ENCODE results near the gene TBC1D24. TPM values are rescaled to one million over a fixed set of nuclear protein-coding genes. Genes with fewer than 3 reads are reported as not detected.
"Not testable (repeated sequence)": the region's sequence is repeated elsewhere in the genome, so short reads cannot be mapped to it uniquely, and the experiment has no call there.

The TBC1D24 gene
- total RNA-seq, 1 donor from 2014 or later: 11.1 TPM

DNA sequence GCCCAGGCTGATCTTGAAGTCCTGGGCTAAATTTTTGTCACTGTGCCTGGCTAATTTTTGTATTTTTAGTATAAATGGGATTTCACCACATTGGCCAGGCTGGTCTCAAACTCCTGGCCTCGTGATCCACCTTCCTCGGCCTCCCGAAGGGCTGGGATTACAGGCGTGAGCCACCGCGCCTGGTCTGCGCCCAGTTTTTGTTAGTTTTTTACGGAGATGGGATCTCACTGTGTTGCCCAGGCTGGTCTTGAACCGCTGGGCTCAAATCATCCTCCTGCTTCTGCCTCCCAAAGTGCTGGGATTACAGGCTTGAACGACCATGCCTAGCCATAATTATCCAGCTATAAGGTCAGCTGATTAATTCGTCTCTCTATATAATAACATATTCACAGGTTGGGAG lies 59.0 kb downstream of the TBC1D24 start:
- peaks cover 7% of the 10 kb centered on the region for H3K36me3 ChIP-seq
- no peak for DNase-seq
- H3K4me3 ChIP-seq: no peak overlapping the region
- TF ChIP-seq, protein P1, sequence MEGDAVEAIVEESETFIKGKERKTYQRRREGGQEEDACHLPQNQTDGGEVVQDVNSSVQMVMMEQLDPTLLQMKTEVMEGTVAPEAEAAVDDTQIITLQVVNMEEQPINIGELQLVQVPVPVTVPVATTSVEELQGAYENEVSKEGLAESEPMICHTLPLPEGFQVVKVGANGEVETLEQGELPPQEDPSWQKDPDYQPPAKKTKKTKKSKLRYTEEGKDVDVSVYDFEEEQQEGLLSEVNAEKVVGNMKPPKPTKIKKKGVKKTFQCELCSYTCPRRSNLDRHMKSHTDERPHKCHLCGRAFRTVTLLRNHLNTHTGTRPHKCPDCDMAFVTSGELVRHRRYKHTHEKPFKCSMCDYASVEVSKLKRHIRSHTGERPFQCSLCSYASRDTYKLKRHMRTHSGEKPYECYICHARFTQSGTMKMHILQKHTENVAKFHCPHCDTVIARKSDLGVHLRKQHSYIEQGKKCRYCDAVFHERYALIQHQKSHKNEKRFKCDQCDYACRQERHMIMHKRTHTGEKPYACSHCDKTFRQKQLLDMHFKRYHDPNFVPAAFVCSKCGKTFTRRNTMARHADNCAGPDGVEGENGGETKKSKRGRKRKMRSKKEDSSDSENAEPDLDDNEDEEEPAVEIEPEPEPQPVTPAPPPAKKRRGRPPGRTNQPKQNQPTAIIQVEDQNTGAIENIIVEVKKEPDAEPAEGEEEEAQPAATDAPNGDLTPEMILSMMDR (IDR thresholded peaks at IDR 0.05; ENCODE audit: borderline replicate concordance): no peak
- H3K27me3 ChIP-seq (ENCODE audit: low read depth): no peaks in the 10 kb centered on the region
- H3K4me1 ChIP-seq: peaks cover 38% of the 10 kb centered on the region
- H3K9me3 ChIP-seq (replicated peaks): no peaks in the 10 kb centered on the region
- intact Hi-C loops (cut with micrococcal nuclease): no loop called here
- H3K27ac ChIP-seq (replicated peaks): peak overlapping the region; percentile 88

DNA sequence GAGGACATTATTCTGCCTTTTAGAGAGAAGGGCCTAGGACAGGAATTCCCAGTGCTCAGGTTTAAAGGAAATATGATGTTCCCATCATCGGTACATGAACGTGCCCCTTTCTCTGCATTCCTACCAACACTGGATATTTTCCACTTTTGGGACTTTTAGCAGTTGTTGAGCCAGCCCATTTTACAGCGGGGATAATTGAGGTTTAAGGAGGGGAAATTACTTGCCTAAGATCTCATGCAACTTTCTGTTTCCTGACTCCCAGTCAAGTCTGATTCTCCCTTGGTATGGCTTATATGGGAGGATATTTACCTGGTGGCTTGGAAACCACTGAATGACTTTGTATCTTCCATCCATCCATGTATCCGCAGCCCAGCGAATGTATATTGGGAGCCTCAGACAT lies 59.4 kb downstream of the TBC1D24 start:
- H3K27ac ChIP-seq (replicated peaks); H3K27me3 ChIP-seq (ENCODE audit: low read depth); H3K9me3 ChIP-seq (replicated peaks); intact Hi-C loops (cut with micrococcal nuclease); H3K36me3 ChIP-seq; H3K4me3 ChIP-seq; DNase-seq: not testable (repeated sequence)
- H3K4me1 ChIP-seq: peaks cover 43% of the 10 kb centered on the region

DNA sequence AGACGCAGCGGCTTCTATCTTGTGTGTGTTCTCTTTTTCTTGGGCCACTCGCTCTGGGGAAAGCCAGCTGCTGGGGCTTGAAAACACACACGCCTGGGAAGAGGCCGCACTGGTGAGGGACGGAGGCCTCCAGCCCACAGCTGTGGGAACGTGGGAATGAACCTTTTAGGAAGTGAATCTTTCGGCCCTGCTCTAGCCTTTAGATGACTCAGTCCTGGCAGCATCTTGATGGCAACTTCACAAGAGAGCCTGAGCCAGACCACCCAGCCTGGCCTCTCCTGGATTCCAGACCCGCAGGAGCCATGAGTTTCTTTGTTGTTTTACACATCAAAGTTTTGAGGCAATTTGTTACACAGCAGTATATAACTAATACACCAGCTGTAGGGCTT lies 60.7 kb downstream of the TBC1D24 start:
- Histone ChIP-seq H3K27ac (replicated peaks) (peak overlapping the region; percentile 92), H3K4me1 (peaks cover 55% of the 10 kb centered on the region), H3K9me3 (replicated peaks) (no peaks in the 10 kb centered on the region), H3K36me3 (no peaks in the 10 kb centered on the region), H3K27me3 (ENCODE audit: low read depth) (no peaks in the 10 kb centered on the region), H3K4me3 (no peak overlapping the region)
- TF ChIP-seq, protein P1 (IDR thresholded peaks at IDR 0.05; ENCODE audit: borderline replicate concordance): no peak
- intact Hi-C loops (cut with micrococcal nuclease): no loop called here
- DNase-seq: no peak

DNA sequence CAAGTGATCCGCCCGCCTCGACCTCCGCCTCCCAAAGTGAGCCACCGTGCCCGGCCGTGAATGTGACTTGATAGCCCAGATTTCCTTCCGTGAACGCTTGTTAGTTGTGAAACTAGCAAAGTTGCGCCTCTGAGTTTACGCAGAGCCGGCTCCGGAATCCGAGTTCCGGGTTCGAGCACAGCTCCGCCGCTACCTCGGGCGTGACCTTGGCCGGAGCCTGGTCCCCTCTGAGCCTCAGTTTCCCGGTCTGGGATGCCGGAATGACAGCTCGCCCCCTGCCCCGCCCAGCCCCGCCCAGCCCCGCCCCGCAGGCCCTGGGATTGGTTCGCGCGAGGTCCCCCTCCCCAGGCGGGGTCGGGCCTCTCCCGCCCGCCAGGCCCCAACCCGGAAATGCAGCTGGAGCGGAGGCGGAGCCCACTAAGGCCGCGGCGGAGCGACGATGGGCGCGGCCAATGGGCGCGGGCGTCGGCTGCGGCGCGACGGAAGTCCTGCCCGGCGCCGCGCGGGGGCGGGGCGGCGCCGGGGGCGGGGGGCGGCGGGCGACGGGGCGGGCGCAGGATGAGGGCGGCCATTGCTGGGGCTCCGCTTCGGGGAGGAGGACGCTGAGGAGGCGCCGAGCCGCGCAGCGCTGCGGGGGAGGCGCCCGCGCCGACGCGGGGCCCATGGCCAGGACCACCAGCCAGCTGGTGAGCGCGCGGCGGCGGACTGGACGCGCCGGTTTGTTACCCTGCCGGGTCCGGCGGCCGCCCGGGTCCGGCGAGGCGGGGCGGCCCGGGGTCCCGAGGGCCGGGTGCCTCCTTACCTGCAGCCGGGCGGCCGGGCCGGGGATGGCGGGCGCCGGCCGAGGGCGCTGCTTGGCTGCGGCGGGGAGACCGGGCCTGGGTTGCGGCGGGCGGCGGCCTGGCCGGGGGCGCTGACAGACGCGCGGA lies 62.8 kb downstream of the TBC1D24 start, which contains the start of gene PDPK1:
Gene PDPK1, plus strand, starts transcription at position 571 of the 929 bp plus-strand sequence. Its CDS starts 92 bp downstream, at position 663.
- intact Hi-C loops (cut with micrococcal nuclease): no loop called here
- Histone ChIP-seq H3K27ac (replicated peaks) (peak within 1 kb of the TSS; percentile 92), H3K9me3 (replicated peaks) (no peaks in the 10 kb centered on the region), H3K4me1 (peaks cover 55% of the 10 kb centered on the region), H3K4me3 (peak within 1 kb of the TSS; percentile 74), H3K36me3 (no peaks in the 10 kb centered on the region), H3K27me3 (ENCODE audit: low read depth) (no peaks in the 10 kb centered on the region)
- TF ChIP-seq, protein P1 (IDR thresholded peaks at IDR 0.05; ENCODE audit: borderline replicate concordance): no peak
- peak; percentile 95 for DNase-seq

DNA sequence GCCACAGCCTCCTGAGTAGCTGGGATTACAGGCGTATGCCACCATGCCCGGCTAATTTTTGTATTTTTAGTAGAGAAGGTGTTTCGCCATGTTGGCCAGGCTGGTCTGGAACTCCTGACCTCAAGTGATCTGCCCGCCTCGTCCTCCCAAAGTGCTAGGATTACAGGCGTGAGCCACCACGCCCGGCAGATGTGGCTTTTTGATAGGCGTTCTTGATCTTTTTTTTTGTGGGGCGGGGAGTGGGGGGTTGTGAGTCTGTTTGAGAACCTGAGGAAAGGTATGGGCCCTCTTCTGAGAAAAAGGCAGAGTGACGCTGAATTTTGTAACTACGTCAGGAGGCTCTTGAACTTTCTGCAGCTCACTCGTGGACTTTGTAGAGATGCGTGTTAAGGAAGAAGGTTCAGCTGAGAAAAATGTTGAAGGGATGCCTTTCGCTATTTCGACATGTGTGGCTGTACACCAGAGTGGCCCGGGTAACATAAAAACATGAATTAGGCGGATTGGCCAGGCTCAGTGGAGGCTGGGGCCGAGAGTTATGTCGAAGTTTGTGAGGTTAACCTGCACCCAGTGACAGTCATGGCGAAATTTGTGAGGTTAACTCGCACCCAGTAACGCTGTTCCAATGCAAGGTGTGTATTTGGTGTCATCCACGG lies 64.4 kb downstream of the TBC1D24 start:
- H3K27me3 ChIP-seq (ENCODE audit: low read depth); H3K27ac ChIP-seq (replicated peaks); intact Hi-C loops (cut with micrococcal nuclease); H3K9me3 ChIP-seq (replicated peaks); H3K36me3 ChIP-seq; DNase-seq: not testable (repeated sequence)
- H3K4me1 ChIP-seq: peaks cover 58% of the 10 kb centered on the region
- H3K4me3 ChIP-seq: peak overlapping the region; percentile 74

DNA sequence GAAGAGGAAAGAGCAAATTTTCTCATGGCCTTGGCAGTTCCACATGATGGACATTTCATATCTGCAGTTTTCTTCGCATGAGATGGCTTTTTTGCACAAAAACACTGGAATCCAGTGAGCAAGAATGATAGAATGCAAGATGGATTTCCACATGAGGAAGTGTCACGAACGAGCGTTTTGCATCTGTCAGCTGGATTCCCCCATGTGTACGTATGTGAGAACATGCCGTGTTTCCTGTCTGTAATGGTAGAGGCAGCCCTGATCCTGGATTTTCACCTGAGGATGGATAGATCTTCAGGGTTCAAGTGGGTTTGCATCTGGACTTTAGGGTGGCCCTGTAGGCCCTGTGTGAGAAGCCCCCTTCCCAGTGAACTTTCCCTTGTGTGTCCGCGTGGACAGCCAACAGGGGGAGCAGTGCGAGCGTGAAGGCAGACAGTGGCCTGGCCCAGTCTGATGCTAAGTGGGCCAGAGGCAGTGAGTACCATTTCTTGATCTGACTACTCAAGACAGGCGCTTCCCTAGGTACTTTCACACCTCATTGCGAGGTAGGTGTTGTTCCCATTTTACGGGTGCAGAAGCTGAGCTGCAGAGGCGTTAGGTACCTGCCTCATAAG lies 65.0 kb downstream of the TBC1D24 start:
- H3K27ac ChIP-seq (replicated peaks); H3K36me3 ChIP-seq; intact Hi-C loops (cut with micrococcal nuclease); DNase-seq; H3K27me3 ChIP-seq (ENCODE audit: low read depth); H3K9me3 ChIP-seq (replicated peaks): not testable (repeated sequence)
- Histone ChIP-seq H3K4me1 (peaks cover 58% of the 10 kb centered on the region), H3K4me3 (peak overlapping the region; percentile 74)
- TF ChIP-seq, protein P1 (IDR thresholded peaks at IDR 0.05; ENCODE audit: borderline replicate concordance): peak; percentile 57

DNA sequence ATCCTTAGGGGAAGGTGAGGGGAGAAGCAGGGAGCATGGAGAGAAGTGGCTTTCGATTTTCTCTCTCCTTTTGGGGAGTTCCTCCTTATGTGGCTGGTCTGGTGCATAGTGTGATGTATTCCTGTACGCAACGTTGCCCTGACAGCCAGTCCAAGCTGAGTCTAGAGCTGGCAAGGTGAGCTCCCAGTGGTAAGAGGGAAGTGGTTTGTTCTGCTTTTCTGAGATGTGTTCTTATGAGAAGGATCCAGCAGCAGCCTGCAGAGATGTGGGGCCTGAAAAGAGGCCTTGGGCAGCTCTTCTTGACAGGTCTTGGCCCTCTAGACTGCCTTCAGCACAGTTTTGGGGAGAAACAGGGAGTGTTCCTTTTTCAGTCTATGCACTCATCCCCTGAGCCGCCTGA lies 66.0 kb downstream of the TBC1D24 start:
- H3K36me3 ChIP-seq; H3K27me3 ChIP-seq (ENCODE audit: low read depth); H3K27ac ChIP-seq (replicated peaks); DNase-seq; H3K4me3 ChIP-seq; intact Hi-C loops (cut with micrococcal nuclease); H3K9me3 ChIP-seq (replicated peaks): not testable (repeated sequence)
- peaks cover 64% of the 10 kb centered on the region for H3K4me1 ChIP-seq

DNA sequence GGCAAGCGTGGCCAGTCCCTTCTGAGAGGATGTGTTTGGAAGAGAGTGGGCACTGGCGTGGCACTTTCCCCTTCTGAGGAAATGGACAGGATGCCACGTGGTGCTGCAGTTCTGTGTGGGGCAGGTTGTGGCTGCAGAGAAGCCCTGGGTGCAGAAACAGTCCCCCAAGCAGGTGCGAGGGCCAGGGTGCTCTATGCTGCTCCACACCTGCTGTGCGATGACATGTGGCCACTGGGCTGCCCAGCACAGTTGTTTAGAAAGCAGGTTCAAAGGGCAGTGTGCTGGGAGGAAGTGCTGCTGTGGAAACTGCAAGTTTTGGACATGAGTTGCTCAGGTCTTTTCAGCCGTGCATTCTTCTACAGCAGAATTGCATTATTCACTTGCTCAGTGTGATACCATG lies 66.5 kb downstream of the TBC1D24 start:
- H3K4me3 ChIP-seq; H3K27me3 ChIP-seq (ENCODE audit: low read depth); H3K36me3 ChIP-seq; DNase-seq; H3K27ac ChIP-seq (replicated peaks); H3K9me3 ChIP-seq (replicated peaks); intact Hi-C loops (cut with micrococcal nuclease): not testable (repeated sequence)
- H3K4me1 ChIP-seq: peaks cover 66% of the 10 kb centered on the region

DNA sequence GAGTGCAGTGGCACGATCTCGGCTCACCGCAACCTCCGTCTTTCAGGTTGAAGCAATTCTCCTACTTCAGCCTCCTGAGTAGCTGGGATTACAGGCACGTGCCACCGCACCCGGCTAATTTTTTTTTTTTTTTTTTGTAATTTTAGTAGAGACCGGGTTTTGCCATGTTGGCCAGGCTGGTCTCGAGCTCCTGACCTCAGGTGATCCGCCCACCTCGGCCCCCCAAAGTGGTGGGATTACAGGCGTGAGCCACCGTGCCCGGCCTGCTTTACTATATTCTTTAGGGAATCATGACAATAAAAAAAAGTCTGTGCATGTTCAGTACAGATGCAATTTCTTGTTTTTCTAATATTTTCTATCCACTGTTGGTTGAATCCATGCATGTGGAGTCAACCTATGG lies 68.8 kb downstream of the TBC1D24 start:
- H3K4me1 ChIP-seq: peaks cover 55% of the 10 kb centered on the region
- H3K27me3 ChIP-seq (ENCODE audit: low read depth); H3K27ac ChIP-seq (replicated peaks); DNase-seq; H3K4me3 ChIP-seq; H3K9me3 ChIP-seq (replicated peaks); H3K36me3 ChIP-seq; intact Hi-C loops (cut with micrococcal nuclease): not testable (repeated sequence)

Data from left ventricle myocardium inferior (tissue), 1 donor.